Activated CD4-positive, alpha-beta T cell treated with anti-CD3 and anti-CD28 coated beads for 48 hours (primary cell): ENCODE measurements around the gene CLIC4.
"Not testable (repeated sequence)": the region's sequence is repeated elsewhere in the genome, so short reads cannot be mapped to it uniquely, and the experiment has no call there.

Source experiments
- DNase-seq: peaks from one replicate; pipeline ENCODE4 v3.0.0-alpha.2; 2020

Gene CLIC4

GRCh38 chr1:24886241-24886640 lies 141.0 kb downstream of the CLIC4 start:
- DNase-seq, result peak; percentile 1

DNA sequence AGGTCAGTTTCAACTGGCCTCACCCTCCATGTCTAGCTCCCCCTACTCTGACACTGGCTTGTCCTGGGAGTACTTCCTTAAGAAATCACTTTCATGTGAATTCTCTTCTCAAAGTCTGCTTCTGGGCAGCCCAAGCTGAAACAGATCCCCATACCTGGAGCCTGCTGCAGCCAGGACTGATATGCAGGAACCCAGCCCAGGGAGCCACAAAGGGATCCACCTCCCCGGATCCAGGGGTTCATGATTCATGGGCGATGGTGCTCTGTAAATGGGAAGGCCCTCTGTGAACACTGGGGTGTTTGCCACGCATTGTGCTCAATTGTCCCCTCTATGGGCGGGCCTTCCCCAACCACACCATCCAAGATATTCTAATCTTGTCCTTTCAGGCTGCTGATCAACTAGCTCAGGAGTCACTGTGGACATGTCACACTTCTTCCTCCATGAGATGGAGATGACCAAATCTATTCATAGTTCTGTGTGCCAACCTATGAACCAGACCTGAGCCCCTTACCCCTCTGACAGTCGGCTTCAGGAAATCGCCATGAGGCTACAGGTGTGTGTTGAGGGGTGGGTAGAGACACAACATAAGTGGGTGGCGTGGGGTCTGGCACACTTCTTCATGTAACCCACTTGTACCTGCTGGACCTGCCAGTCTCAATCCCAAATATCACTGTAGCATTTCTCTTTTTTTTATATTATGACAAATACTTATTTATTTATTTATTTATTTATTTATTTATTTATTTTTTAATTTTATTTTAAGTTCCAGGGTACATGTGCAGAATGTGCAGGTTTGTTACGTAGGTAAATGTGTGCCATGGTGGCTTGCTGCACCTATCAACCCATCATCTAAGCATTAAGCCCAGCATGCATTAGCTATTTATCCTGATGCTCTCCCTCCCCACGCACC lies 143.1 kb downstream of the CLIC4 start:
- peak; percentile 1 for DNase-seq

DNA sequence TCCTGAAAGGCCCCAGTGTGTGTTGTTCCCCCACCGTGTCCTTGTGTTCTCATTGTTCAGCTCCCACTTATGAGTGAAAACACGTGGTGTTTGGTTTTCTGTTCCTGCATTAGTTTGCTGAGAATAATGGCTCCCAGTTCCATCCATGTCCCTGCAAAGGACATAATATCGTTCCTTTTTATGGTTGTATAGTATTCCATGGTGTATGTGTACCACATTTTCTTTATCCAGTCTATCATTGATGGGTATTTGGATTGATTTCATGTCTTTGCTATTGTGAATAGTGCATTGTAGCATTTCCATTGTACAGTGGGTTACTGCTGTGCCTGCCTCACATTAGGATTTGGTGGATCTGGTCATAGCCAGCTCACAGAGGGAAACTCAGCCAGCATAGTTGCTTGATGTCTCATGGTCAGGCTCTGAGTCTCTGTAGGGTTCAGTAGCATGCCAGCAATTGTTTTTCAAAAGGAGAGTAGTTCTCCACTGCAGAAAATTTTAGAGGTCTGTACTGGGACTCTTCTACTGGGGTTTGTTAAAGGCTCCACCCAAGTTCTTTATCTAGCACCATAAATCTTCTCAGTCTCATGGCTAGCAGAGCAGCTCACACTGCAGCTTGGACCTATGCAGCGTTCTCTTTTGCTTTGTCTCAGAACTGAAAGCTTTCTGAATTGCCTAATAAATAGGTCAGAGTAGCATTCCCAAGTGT lies 143.9 kb downstream of the CLIC4 start:
- DNase-seq, result no peak

DNA sequence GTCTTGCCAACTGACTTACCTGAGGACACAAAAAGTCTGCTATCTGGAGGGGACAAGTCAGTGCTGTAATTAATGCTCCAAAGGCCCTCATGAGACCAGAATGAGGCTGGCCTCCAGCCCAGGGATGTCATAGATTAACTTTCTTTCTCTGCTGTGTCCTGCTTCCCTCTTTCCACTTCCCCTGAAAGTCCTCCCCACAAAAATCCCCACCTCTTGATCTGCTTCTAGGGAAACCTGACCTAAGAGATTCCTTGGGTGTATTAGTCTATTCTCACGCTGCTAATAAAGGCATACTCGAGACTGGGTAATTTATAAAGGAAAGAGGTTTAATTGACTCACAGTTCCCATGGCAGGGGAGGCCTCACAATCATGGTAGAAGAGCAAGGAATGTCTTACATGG lies 145.6 kb downstream of the CLIC4 start:
- peak; percentile 1 for DNase-seq

DNA sequence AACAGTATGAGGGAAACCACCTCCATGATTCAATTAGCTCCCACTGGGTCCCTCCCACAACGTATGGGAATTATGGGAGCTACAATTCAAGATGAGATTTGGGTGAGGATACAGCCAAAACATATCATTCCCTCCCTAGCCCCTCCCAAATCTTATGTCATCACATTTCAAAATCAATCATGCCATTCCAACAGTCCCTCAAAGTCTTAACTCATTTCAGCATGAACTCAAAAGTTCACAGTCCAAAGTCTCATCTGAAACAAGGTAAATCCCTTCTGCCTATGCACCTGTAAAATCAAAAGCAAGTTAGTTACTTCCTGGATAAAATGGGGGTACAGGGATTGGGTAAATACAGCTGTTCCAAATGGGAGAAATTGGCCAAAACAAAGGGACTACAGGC lies 146.1 kb downstream of the CLIC4 start:
- DNase-seq, result not testable (repeated sequence)

DNA sequence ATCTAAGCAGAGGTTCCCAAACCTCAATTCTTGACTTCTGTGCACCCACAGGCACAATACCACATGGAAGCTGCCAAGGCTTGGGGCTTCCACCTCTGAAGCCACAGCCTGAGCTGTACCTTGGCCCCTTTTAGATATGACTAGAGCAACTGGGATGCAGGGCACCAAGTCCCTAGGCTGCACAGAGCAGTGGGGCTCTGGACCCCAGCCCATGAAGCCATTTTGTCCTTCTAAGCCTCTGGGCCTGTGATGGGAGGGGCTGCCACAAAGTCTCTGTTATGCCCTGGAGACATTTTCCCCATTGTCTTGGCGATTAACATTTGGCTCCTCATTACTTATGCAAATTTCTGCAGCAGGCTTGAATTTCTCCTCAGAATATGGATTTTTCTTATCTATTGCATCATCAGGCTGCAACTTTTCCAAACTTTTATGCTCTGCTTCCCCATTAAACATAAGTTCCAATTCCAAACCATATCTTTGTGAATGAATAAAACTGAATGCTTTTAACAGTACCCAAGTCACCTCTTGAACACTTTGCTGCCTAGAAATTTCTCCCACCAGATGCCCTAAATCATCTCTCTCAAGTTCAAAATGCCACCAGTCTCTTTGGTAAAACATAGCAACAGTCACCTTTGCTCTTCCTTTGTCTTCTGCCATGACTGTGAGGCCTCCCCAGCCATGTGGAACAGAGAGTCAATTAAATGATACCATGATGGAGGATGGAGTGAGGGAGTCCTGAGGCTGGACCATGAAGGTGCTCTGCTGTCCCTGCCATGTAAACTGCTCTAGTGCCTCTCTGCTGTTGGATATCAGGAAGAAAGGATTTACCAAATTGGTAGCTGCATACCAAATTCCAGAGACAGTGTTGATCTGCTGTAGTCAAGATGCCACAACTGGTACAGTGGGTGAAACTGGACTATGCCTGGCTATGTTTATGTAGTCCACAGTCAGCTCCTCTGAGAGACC lies 147.2 kb downstream of the CLIC4 start:
- DNase-seq, result peak; percentile 1

DNA sequence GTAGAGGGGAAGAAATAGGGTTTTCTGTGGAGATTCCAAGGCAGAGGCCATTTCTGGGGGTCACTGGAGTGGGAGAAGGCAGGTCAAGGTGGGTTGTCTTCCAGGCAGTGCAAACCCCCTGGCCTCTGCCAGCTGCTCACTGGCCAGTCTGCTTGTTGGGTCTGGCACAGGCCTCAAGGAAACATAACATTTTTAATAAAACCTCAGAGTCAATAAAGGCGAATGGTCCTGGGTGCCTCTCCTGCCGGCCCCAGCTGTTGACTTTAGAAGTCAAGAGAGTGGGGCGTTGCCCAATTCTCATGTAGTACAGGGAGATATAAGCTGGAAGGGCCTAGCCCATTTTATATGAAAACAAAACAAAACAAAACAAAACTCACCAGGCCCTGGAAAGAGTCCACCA lies 148.2 kb downstream of the CLIC4 start:
- DNase-seq, result peak; percentile 0
